CD14-positive monocyte (primary cell): ENCODE results near the gene CEP89. TPM values are rescaled to one million over a fixed set of nuclear protein-coding genes. Genes with fewer than 3 reads are reported as not detected.

Experiments used
- DNase-seq, 3 donors: peaks; one replicate each; pipeline ENCODE4 v3.0.0-alpha.2; 2011 to 2022
- H2AFZ ChIP-seq: 2 replicates; pipeline ENCODE4 v1.6.0; 2012; ENCODE audit warnings: mild to moderate bottlenecking, low read depth, low read length, inconsistent platforms; ENCODE audit not compliant: insufficient read depth, poor library complexity, severe bottlenecking
- H3K27ac ChIP-seq, 2 donors: 1 replicate in 1 of 2; 2 replicates in 1 of 2; pipeline ENCODE4 v1.5.1; 2012 to 2013; ENCODE audit warnings: low read length in 2 of 2, control low read depth in 1 of 2, inconsistent platforms in 1 of 2, low read depth in 1 of 2, mild to moderate bottlenecking in 1 of 2
- H3K27me3 ChIP-seq, 2 donors: one replicate each; pipeline versions ENCODE4 v1.6.0 to v1.6.1; 2011 to 2013; ENCODE audit warnings: low read length in 2 of 2; ENCODE audit not compliant: control insufficient read depth in 2 of 2, insufficient read depth in 2 of 2
- H3K36me3 ChIP-seq, 2 donors: replicated peaks in 1 of 2; 1 replicate in 1 of 2; 2 replicates in 1 of 2; pipeline versions ENCODE4 v1.5.1 to v1.6.1; 2012 to 2013; ENCODE audit warnings: low read length in 2 of 2, control low read depth in 1 of 2, inconsistent platforms in 1 of 2, mild to moderate bottlenecking in 1 of 2; ENCODE audit not compliant: insufficient read depth in 2 of 2, control insufficient read depth in 1 of 2
- H3K4me1 ChIP-seq, 2 donors: 1 replicate in 1 of 2; 2 replicates in 1 of 2; pipeline versions ENCODE4 v1.5.1 to v1.6.1; 2012 to 2013; ENCODE audit warnings: low read length in 2 of 2, control low read depth in 1 of 2, inconsistent platforms in 1 of 2, mild to moderate bottlenecking in 1 of 2, moderate library complexity in 1 of 2; ENCODE audit not compliant: insufficient read depth in 2 of 2, control insufficient read depth in 1 of 2
- H3K4me2 ChIP-seq: replicated peaks from 2 replicates; pipeline ENCODE3; 2012; ENCODE audit warnings: low read length, moderate library complexity, mild to moderate bottlenecking; ENCODE audit not compliant: poor library complexity, severe bottlenecking; ENCODE audit errors: extremely low read depth
- H3K4me3 ChIP-seq, 3 experiments: fragments of 200-600 bp in 1 of 3; sonication (generic) in 1 of 3; replicated peaks in 1 of 3; 1 replicate in 2 of 3; 2 replicates in 1 of 3; pipeline ENCODE4 v1.5.1; 2011 to 2013; ENCODE audit warnings: low read length in 3 of 3, mild to moderate bottlenecking in 3 of 3, control low read depth in 2 of 3, low read depth in 2 of 3, inconsistent platforms in 1 of 3, moderate library complexity in 1 of 3
- H3K79me2 ChIP-seq: 2 replicates; pipeline ENCODE4 v1.6.0; 2012; ENCODE audit warnings: mild to moderate bottlenecking, control low read depth, inconsistent platforms, low read length, moderate library complexity; ENCODE audit not compliant: insufficient read depth
- H3K9ac ChIP-seq: 2 replicates; pipeline ENCODE4 v1.6.0; 2017; ENCODE audit warnings: low read length, mild to moderate bottlenecking; ENCODE audit not compliant: insufficient read depth, poor library complexity, severe bottlenecking
- H3K9me3 ChIP-seq, 2 donors: replicated peaks in 1 of 2; 1 replicate in 1 of 2; 2 replicates in 1 of 2; pipeline versions ENCODE4 v1.5.1 to v1.6.1; 2012 to 2013; ENCODE audit warnings: low read length in 2 of 2, control low read depth in 1 of 2; ENCODE audit not compliant: control insufficient read depth in 1 of 2, insufficient read depth in 1 of 2
- H4K20me1 ChIP-seq: 2 replicates; pipeline ENCODE4 v1.6.0; 2012; ENCODE audit warnings: mild to moderate bottlenecking, low read length, control low read depth, moderate library complexity; ENCODE audit not compliant: insufficient read depth
- H3K27ac Mint-ChIP-seq, 7 donors: one replicate each; pipeline ENCODE4 v1.8.0; 2020; ENCODE audit warnings: mild to moderate bottlenecking in 7 of 7, mixed read lengths in 7 of 7, moderate library complexity in 6 of 7, inconsistent platforms in 2 of 7
- H3K27me3 Mint-ChIP-seq, 3 donors: one replicate each; pipeline ENCODE4 v1.8.0; 2021 to 2022; ENCODE audit warnings: low read depth in 3 of 3, mild to moderate bottlenecking in 3 of 3, mixed read lengths in 3 of 3, moderate library complexity in 3 of 3, inconsistent platforms in 1 of 3
- H3K36me3 Mint-ChIP-seq, 2 donors: one replicate each; pipeline ENCODE4 v1.8.0; 2020; ENCODE audit warnings: mixed read lengths in 2 of 2, inconsistent platforms in 1 of 2, mild to moderate bottlenecking in 1 of 2
- H3K4me1 Mint-ChIP-seq: one replicate; pipeline ENCODE4 v1.8.0; 2020; ENCODE audit warnings: mild to moderate bottlenecking, mixed read lengths
- H3K4me3 Mint-ChIP-seq, 2 donors: one replicate each; pipeline ENCODE4 v1.8.0; 2020; ENCODE audit warnings: mild to moderate bottlenecking in 2 of 2, mixed read lengths in 2 of 2, moderate library complexity in 1 of 2
- H3K9me3 Mint-ChIP-seq, 7 donors: one replicate each; pipeline ENCODE4 v1.8.0; 2020 to 2022; ENCODE audit warnings: mixed read lengths in 7 of 7, mild to moderate bottlenecking in 6 of 7, moderate library complexity in 6 of 7, inconsistent platforms in 2 of 7
- WGBS: methylation state at CpG from one replicate; pipeline ENCODE4 v1.1.5; 2013; ENCODE audit warnings: missing lambda C conversion rate; ENCODE audit not compliant: insufficient coverage; 5-methylcytosine and 5-hydroxymethylcytosine counted together
- intact Hi-C, 2 donors: fragments of 100-400 bp; cut with micrococcal nuclease; formaldehyde crosslinking; loops; one replicate each; pipeline versions ENCODE4 v1.15.0 to v1.15.1; 2023
- polyA plus RNA-seq, 3 donors: library from polyadenylated mRNA; depleted of rRNA in 1 of 3; unstranded in 2 of 3; stranded (reverse) in 1 of 3; fragments of 300-500 nt in 2 of 3; fragments of >200 nt in 1 of 3; fragmentation: Illumina TruSeq in 2 of 3; gene quantifications; 1 replicate in 2 of 3; 2 replicates in 1 of 3; pipeline ENCODE4 v1.2.3, GENCODE V29; 2012 to 2021
- TF ChIP-seq, protein P1 (sequence below): fragments of 200-600 bp; IDR thresholded peaks from one replicate; pipeline ENCODE4 v1.8.0; 2022; ENCODE audit warnings: antibody characterized with exemption, mild to moderate bottlenecking

Gene CEP89
- polyA plus RNA-seq, 3 donors = 4.6 to 6.5 (median 4.7) TPM

DNA sequence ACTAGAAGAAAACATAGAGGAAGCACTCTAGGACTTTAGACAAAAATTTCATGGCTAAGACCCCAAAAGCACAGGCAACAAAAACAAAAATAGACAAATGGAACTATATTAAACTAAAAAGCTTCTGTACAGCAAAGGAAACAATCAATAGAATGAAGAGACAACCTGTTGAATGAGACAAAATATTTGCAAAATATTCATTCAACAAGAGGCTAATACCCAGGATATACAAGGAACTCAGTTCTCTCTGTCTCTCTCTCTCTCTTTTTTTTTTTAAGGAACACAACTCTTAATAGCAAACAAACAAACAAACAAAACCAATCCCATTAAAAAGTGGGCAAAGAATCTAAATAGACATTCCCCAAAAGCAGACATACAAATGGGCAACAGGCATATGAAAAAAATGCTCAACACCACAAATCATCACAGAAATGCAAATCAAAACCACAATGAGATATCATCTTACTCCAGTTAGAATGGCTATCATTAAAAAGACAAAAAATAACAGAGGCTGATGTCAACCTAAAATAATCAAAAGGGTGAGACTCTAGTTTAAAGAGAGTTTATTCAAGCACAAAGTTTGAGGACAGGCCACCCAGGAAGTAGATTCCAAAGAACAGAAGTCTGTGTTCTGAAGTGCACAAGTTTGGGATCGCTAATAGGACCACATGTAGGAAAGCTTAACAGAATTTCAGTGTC lies 75.1 kb downstream of the CEP89 start:
- no peak for DNase-seq
- Histone ChIP-seq H2AFZ (no peak overlapping the region), H3K27me3 (no peaks in the 10 kb centered on the region), H3K4me3 (no peak overlapping the region), H3K9ac (no peak overlapping the region), H3K27ac (no peak overlapping the region), H3K36me3 (peaks cover 2 to 19% of the 10 kb centered on the region in 2 donors), H3K4me1 (no peaks in the 10 kb centered on the region), H3K4me2 (no peak overlapping the region), H4K20me1 (no peaks in the 10 kb centered on the region), H3K9me3 (peaks cover 6 to 12% of the 10 kb centered on the region in 2 donors), H3K79me2 (no peaks in the 10 kb centered on the region)
- Mint-ChIP-seq H3K36me3 (peaks cover 38 to 52% of the 10 kb centered on the region in 2 donors), H3K4me3 (no peak overlapping the region), H3K27ac (no peak overlapping the region), H3K4me1 (no peaks in the 10 kb centered on the region), H3K9me3 (peaks cover 11 to 25% (median 21%) of the 10 kb centered on the region in 7 donors), H3K27me3 (no peaks in the 10 kb centered on the region)
- TF ChIP-seq, protein P1, sequence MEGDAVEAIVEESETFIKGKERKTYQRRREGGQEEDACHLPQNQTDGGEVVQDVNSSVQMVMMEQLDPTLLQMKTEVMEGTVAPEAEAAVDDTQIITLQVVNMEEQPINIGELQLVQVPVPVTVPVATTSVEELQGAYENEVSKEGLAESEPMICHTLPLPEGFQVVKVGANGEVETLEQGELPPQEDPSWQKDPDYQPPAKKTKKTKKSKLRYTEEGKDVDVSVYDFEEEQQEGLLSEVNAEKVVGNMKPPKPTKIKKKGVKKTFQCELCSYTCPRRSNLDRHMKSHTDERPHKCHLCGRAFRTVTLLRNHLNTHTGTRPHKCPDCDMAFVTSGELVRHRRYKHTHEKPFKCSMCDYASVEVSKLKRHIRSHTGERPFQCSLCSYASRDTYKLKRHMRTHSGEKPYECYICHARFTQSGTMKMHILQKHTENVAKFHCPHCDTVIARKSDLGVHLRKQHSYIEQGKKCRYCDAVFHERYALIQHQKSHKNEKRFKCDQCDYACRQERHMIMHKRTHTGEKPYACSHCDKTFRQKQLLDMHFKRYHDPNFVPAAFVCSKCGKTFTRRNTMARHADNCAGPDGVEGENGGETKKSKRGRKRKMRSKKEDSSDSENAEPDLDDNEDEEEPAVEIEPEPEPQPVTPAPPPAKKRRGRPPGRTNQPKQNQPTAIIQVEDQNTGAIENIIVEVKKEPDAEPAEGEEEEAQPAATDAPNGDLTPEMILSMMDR = no peak
- no CpG with 5 or more reads among the region's 1 CpG for WGBS
- intact Hi-C loops = no loop called here

- TF ChIP-seq, protein P1 = no peak
- H3K4me3 ChIP-seq = no peak overlapping the region
- no peak overlapping the region for H3K27ac Mint-ChIP-seq
- peaks cover 0 to 14% of the 10 kb centered on the region in 2 donors for H3K36me3 ChIP-seq
- no peaks in the 10 kb centered on the region for H3K4me1 ChIP-seq
- peaks cover 21 to 36% (median 30%) of the 10 kb centered on the region in 7 donors for H3K9me3 Mint-ChIP-seq
- H3K4me1 Mint-ChIP-seq = no peaks in the 10 kb centered on the region
- H3K27me3 Mint-ChIP-seq = no peaks in the 10 kb centered on the region
- no peak overlapping the region for H3K27ac ChIP-seq
- no peak for DNase-seq
- no peak overlapping the region for H3K9ac ChIP-seq
- peaks cover 40 to 58% of the 10 kb centered on the region in 2 donors for H3K36me3 Mint-ChIP-seq
- H3K9me3 ChIP-seq = peaks cover 16 to 24% of the 10 kb centered on the region in 2 donors
- WGBS = 100% methylated on average over 1 of the region's 3 CpGs
- no peaks in the 10 kb centered on the region for H4K20me1 ChIP-seq
- intact Hi-C loops = no loop called here
- no peak overlapping the region for H2AFZ ChIP-seq
- H3K4me3 Mint-ChIP-seq = no peak overlapping the region
- no peaks in the 10 kb centered on the region for H3K79me2 ChIP-seq
- H3K27me3 ChIP-seq = no peaks in the 10 kb centered on the region
- H3K4me2 ChIP-seq = no peak overlapping the region
Measured at GRCh38 chr19:32895384-32895783, 76.4 kb downstream of the CEP89 start.
